ENCODE data around the gene HPGD.

Gene HPGD

DNA sequence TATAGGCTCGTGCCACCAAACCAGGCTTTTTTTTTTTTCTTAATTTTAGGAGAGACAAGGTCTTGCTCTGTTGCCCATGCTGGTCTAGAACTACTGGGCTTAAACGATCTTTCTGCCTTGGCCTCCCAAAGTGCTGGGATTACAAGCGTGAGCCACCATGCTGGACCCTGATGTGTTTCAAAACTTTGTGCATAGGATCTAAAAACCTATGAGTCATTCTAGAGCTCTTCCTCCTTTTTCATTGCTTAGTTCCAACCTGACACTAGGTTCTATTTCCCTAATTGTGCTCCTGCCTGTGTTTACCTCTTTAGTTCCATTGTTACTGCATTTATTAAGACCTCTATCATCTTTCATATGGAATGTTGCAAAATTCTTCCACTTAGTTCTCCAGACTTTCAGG, 57.3 kb downstream of the HPGD start:
- no peak for DNase-seq

DNA sequence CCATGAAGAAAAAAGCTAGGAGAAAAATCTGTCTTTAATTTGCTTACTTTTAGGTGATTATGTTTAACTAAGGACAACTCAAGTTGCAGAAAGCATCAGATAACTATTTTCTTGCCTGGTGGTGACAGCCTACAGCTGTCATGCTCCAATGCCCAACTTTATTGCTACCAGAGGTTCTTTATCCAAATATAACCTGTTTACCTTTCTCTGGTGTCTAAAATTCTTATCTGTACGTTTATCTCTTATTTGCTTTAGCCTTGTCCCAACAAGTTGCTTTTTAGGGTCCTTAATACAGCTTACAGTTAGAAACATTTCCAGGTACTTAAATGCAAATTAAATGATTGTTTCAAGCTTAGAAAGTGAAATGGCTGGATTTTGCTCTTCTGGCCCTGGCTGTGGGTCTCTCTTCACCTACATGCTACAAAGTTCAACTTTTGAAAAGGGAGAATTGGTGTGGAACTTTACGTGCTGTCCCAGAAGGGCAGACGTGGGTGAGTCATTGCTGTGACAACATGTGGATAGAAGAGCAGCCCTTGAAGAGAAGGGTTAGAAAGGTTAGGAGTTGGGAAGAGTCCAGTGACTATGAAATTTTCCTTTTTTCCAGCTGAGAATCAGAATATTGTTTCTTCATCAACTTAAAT, 60.7 kb downstream of the HPGD start:
- DNase-seq = no peak

DNA sequence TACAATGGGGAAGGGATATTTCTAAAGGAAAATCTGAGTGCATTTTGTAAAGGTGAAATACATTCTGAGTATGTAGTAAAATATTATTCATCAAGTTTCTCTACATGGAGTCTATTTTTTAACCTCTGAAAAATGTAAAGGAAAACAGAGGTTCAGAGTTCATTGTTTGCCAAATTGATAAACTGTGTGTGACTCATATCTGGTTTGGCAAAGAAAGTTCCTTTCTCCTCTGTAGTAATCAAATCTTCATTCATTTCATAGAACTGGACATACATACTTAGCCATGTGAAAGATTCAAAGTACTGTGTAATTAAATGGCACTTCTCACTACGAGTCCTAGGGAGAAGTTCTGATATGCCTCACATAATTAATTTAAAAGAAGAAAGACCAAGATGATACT, 61.6 kb downstream of the HPGD start:
- no peak for DNase-seq

DNA sequence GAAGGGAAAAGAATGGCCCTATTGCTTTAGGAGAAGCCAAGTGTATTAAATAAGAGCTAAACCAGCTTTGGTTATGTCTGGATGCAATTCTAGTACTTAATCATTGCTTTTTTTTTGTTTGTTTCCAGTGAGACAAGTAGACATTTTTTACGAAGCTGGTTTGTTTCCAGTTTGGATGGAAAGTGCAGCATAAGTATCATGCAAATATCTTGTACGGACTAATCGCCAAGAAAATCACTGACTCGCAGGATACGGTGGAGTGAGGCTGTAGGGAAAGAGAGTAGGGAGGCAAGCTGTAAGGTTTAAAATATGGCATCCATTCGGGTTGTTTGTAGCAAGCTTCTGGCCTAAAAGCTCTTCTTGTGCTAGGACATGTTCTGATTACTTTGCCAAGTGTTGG, 64.8 kb downstream of the HPGD start:
- DNase-seq = no peak

DNA sequence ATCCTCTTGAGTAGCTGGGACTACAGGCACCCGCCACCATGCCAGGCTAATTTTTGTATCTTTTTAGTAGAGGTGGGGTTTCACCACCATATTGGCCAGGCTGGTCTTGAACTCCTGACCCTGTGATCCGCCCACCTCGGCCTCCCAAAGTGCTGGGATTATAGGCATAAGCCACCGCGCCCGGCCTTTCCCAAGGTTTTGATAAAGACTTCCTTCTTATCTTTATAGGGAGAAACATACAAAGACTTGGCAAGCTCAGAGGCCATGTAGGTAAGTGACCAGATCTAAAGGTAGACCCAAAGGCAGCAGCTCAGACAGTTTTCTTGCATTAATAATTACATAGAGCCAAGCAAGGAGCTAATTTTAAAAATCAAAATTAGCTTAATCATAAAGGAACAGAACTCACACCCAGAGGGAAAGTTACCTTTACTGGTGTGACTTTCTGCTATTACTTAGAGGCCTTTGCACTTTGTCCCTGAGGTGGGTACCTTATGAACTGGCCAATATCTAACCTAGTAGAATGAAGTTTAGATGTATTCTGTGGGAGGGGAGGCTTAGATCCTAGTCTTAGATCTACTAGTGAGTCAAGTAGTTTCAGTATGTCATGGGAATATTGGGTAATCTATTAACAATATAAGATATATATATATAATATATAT, 67.3 kb downstream of the HPGD start:
- no peak for DNase-seq

DNA sequence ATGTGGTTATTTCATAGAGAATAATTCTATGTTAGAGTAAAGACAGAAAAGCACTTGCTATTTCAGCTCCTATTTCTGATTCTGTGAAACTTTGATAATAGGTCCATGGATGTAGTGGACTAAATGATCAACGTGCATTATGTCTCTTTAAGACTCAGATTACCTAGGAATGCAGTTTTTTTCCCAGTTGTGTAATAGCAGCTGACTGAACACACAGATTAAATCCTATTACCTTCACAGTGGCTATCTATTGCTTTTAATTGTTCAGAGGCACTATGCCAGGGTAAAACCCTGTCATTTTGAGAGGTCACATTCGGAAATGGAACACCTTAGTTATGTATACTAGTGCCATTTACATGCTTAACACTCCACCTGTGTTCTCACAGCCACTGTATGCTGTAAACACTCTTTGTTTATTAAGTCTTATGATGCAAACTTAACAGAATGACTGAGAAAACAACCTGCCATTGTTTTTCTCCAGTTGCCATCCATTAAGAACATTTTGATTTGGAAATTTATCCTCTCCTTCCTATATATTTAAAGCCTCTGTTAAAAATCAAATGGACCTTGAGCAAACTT, 70.5 kb downstream of the HPGD start:
- DNase-seq = no peak

DNA sequence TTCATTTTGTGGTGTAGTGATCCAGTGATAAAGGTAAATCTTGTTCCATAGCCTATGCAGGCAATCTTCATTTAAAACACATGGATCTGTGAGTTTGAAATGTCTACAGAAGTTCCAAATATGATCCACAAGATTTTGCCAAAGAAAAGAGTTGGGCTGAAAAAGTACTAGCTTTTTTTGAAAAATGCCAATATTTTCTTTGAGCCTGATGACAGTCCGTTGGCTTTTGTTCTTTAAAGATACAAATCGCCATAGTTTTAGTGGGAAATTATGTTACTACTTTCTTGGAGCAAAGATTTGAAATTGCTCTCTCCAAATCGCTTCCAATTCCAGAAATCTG, 71.5 kb downstream of the HPGD start:
- no peak for DNase-seq

DNA sequence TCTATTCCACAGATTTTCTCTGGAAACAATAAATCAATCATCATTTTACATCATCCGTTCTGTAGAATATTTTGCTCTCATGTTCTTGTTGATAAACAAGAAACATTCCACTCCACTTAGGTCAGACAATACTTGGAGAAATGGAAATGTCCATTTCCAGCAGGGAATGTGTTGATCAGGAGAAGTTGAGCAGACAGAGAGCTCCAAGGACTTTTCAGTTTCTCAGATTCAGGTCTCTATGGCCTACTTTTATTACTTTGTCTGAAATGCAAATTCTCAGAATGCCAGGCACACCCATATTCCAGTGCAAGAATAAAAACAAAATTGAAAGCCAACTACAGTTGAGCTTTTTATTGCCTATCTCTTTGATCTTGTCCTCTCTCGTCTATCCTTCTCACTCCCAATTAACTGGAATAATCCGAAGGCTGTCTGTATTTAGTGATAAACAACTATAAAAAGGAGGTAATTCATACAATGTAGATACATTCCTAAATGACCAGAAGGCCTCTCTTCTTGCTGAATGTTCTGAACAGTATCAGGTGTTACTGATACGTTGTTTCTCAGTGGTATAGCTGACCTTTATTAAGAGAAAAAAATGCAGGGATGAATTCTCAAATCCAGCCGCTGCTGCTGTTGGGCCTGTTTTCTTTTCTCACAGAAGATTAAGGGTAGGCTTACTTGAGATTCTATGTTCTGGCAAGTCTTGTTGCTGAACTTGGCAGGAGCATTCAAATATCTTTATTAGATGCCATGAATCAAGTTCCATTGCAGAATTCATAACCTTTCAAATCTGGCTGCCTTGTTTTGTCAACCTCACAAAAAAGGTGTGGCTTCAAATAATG, 72.1 kb downstream of the HPGD start:
- DNase-seq = no peak

DNA sequence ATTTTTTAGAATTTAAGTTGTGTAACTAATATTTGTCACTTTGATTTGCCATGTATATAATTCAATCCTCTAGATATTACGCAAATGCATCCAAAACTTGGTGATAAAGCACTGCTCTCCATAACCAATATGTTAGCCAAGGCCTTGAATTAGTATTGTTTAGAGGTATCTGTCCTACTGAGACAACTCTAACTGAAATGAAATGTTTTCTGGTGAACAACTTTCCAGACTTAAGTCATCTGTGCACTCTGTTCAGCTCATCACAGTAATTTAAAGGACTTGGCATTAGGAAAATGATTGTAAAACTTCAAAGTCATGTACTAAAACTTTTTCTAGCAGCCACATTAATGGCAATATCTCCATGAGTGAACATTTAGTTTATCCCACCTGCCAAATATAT, 73.1 kb downstream of the HPGD start:
- DNase-seq = no peak

DNA sequence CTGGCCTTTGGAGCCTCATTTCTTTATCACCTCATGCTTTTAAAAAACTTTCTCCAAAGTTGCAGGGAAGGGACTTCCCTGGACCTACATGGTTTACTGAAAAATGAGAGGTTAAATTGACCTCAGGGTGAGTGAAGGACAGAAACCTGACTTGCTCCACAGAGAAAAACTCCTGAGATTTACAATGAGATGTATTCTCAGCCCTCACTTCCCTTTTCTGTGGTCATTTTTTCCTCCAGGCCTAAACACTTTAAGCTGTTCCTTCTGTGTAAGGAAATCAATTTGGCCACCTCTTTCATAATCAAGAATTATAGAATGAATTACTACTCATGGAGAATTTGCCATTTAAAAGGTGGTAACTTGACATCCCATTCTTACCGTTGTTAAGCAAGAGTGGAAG, 77.9 kb downstream of the HPGD start:
- no peak for DNase-seq
